Dedifferentiated amniotic fluid mesenchymal stem cell (primary cell): Measurements from ENCODE around the gene TCF7L1.
"Not testable (repeated sequence)": the region's sequence is repeated elsewhere in the genome, so short reads cannot be mapped to it uniquely, and the experiment has no call there.

Source experiments
- DNase-seq: peaks from one replicate; pipeline ENCODE4 v3.0.0-alpha.2; 2016; ENCODE audit errors: extremely low spot score

TCF7L1 gene, protein sequence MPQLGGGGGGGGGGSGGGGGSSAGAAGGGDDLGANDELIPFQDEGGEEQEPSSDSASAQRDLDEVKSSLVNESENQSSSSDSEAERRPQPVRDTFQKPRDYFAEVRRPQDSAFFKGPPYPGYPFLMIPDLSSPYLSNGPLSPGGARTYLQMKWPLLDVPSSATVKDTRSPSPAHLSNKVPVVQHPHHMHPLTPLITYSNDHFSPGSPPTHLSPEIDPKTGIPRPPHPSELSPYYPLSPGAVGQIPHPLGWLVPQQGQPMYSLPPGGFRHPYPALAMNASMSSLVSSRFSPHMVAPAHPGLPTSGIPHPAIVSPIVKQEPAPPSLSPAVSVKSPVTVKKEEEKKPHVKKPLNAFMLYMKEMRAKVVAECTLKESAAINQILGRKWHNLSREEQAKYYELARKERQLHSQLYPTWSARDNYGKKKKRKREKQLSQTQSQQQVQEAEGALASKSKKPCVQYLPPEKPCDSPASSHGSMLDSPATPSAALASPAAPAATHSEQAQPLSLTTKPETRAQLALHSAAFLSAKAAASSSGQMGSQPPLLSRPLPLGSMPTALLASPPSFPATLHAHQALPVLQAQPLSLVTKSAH

DNA sequence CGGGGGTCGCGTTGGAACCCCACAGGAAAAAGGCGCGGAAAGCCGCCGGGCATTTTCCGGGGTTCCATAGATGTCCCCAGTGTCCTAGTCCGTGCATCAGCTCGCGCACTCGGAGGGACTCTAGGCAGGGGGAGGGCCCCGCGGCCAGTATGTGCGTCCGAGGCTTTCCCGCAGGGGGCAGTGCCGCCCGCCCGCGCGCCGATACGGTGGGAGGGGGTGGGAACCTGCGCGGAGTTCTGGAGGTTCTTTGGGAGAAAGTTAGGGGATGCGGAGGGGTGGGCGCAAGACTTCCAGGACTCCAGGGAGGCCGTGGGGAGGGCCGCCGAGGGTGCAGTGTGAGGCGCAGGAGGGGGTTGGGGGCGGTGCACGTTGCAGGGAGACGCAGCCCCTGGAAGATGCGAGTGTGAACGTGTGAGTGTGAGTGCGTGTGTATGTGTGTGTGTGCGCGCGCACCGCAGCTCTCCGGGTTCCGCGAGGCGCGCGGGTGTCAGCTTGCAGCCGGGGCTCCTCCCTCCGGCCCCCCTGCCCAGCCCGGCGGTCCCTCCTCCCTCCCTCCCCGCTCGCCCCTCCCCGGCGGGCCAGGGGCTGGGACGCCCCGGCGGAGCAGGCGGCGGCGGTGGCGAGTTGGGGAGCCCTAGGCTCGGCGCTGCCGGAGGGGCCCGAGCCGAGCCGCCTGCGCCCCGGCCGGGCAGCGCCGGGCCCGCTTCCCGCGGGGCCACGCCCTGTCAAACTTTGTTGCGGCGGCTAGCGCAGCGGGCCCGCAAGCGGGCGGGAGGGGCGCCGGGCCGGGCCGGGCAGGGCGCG lies at the start of gene TCF7L1:
Gene TCF7L1, plus strand, starts transcription at position 559 of the 804 bp plus-strand sequence. CDS start 293 bp downstream, outside the sequence.
- DNase-seq = peak; percentile 76

- DNase-seq = no peak
Observed at GRCh38 chr2:85085563-85085962, 47.6 kb upstream of the TCF7L1 start.

DNA sequence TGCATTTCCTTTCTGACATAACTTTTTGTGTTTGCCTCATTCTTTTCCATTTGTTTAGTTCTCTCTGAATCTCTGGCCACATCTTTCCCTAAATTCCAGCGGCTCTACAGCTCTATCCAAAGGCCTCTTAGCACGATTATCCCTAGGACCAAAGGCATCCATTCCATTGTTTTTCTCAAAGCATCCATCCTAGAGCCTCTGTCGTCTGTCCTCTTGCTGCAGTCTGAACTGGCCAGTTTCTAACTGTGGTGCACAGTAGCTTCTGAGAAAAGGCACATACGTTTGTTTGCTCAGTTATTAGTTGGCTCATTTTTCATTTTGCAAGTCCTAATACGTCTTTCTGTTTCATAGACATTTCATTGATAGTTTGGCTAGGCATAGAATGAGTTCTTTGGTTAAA lies 45.7 kb upstream of the TCF7L1 start:
- no peak for DNase-seq

GRCh38 chr2:85088921-85089320 lies 44.3 kb upstream of the TCF7L1 start:
- DNase-seq = no peak

DNA sequence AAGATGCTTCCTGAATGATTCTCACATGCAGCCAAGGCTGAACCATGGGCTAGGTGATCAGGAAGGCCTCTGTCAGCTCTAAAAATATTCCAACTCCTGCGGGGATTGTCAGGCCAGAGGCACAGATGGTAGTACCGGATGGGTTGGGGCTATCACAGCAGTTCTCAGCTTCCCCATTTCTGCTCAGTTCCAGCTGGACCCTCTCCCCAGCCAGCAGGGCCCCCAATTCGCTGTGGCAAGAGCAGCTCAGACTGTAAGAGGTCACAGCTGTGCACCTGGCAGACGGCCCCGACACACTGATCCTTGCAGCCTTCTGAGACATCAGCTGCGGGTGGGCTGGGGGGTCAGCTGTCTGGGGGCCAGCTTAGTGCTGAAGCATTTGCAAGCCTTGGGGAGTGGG lies 43.6 kb upstream of the TCF7L1 start:
- no peak for DNase-seq

GRCh38 chr2:85091838-85092237 lies 41.4 kb upstream of the TCF7L1 start:
- no peak for DNase-seq

GRCh38 chr2:85095094-85095493 lies 38.1 kb upstream of the TCF7L1 start:
- no peak for DNase-seq

DNA sequence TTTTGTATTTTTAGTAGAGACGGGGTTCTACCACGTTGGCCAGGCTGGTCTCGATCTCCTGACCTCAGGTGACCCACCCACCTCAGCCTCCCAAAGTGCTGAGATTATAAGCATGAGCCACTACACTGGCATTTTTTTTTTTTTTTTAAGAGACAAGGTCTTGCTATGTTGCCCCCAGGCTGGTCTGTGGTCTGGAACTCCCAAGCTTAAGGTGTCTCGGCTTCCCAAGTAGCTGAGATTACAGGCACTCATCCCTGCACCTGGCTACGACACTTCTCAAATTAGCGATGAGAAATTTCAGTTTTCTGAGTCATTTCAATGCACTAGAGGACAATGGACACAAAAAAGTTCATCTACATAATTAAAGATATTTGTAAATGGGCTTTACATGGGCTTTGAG lies 36.6 kb upstream of the TCF7L1 start:
- no peak for DNase-seq

GRCh38 chr2:85104228-85104627 lies 29.0 kb upstream of the TCF7L1 start:
- DNase-seq = no peak

- DNase-seq = peak; percentile 72
Observed at GRCh38 chr2:85106489-85107180, 26.6 kb upstream of the TCF7L1 start.

- DNase-seq = no peak
Observed at GRCh38 chr2:85110991-85111560, 22.1 kb upstream of the TCF7L1 start.

DNA sequence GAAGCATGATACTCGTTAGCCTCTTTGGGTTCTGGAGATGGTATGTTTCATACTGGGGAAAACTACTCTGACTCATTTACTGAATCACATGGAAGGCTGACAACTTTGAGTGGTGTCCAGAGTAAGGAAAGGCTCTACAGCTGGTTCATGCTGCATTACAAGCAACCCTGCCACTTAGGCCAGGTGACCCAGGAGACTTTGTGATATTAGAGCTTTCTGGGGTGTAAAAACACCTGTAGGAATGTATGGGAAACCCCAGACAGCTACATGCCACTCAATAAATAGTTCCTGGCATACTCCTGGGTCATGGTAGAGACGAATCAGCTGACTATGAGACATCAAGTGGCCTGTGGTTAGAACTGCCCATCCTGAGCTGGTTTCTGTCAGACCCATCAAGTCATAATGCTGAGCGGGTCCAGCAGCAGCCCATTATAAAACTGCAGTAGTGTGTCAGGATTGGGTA lies 21.3 kb upstream of the TCF7L1 start:
- DNase-seq = no peak

DNA sequence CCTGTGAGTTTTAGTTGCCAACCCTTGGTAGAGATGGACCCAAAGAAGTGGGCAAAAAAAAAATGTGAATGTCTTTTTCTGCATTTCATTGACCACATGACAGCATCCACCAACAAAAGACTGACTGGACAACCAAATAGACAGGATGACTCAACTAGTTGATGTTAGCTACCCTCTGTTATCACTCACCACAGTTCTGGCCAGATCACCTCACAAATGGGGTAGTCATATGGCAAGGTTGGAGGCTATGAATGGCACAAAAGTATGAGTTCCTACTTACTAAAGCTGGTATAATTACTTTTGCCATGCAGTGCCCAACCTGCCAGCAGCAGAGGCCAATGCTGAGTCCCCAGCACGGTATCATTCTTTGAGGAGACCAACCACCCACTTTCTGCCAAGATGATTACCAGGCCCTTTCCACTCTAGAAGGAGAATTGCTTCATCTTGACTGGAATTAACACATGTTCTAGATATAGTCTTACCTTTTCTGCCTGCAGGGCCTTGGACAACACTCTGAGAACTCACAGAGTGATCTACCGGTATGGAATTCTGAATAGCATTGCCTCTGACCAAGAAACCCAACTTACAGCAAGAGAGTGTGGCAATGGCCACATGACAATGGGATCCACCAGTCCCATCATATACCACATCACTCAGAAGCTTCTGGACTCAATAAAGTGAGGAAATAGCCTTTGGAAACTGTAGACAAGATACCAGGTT lies 20.1 kb upstream of the TCF7L1 start:
- no peak for DNase-seq

- no peak for DNase-seq
Observed at GRCh38 chr2:85114586-85115330, 18.4 kb upstream of the TCF7L1 start.

- DNase-seq = no peak
Observed at GRCh38 chr2:85116207-85116606, 17.0 kb upstream of the TCF7L1 start.

DNA sequence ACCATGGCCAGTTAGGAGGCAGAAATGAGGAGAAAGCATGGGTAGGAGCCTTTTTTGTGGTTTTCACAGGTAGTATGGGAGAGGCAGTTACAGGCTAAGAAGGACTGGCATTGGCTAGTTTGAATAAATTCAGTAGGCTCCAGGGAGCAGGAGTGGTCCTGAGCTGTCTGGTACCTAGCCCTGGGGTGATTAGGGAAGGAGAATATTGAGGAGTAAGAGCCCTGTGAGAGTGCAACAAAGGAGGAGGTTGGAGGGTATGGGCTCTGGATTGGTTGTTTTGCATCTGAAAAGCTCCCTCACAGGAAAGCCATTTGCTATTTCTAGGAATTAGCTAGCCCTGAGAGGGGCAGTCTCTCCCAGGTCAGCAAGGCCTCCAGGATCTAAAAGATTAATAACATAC lies 13.3 kb upstream of the TCF7L1 start:
- no peak for DNase-seq

GRCh38 chr2:85120363-85120762 lies 12.8 kb upstream of the TCF7L1 start:
- no peak for DNase-seq

DNA sequence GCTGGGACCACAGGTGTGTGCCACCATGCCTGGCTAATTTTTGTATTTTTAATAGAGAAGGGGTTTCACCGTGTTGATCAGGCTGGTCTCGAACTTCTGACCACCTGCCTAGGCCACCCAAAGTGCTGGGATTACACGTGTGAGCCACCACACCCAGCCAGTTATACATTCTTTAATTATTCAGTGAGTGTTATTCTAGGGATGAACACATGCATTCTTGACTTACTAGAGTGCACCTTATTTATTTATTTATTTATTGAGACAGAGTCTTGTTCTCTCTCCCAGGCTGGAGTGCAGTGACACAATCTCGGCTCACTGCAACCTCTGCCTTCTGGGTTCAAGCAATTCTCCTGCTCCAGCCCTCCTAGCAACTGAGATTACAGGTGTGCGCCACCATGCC lies 6.7 kb upstream of the TCF7L1 start:
- not testable (repeated sequence) for DNase-seq

- no peak for DNase-seq
Observed at GRCh38 chr2:85129861-85130260, 3.3 kb upstream of the TCF7L1 start.

DNA sequence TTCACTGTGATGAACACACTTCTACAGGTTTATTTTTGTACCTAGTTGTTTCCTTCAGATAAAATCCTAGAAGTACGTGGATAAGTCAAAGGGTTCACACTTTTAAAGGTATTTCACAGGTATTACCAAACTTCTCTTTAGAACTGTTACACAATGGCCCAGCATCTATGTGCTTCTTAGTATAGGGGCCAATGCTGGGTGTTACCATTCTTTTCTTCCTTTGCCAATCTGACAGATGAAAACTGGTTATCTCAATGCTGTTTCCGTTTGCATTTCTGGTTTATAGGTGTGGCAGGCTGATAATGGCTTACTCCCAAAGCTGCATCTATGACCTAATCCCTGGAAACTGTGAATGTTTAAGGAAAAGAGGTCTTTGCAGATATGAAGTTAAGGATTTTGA lies 2.8 kb upstream of the TCF7L1 start:
- no peak for DNase-seq
